C4-2B (cell line): ENCODE measurements around the gene NAGS.

Source experiments
- H3K27ac ChIP-seq: fragments of 450-650 bp; 2 replicates; pipeline ENCODE4 v1.5.1; 2017
- ZFX ChIP-seq: fragments of 450-650 bp; IDR thresholded peaks from 2 replicates; pipeline ENCODE4 v1.6.1; 2017
- TF ChIP-seq, protein P1 (sequence below): fragments of 450-650 bp; conservative IDR thresholded peaks from 2 replicates; pipeline ENCODE4 v1.5.1; 2017; ENCODE audit warnings: mild to moderate bottlenecking

NAGS gene

DNA sequence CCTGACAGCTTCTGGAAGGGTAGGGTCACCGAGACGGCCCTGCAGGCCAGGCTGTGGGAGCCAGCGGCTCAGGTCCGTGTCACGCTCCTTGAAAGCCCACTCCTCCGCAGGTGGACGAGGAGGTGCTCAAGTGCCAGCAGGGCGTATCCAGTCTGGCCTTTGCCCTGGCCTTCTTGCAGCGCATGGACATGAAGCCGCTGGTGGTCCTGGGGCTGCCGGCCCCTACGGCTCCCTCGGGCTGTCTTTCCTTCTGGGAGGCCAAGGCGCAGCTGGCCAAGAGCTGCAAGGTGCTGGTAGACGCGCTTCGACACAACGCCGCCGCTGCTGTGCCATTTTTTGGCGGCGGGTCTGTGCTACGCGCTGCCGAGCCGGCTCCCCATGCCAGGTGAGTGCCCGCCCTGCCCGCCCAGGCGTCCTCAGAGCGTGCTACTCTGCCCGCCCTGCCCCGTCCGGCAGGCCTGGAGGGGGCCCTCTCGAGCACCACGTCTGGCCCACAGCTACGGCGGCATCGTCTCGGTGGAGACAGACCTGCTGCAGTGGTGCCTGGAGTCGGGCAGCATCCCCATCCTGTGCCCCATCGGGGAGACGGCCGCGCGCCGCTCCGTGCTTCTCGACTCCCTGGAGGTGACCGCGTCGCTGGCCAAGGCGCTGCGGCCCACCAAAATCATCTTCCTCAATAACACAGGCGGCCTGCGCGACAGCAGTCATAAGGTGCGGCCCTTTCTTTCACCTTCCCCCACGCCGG lies 1.3 kb downstream of the NAGS start:
- TF ChIP-seq ZFX: no peak
- TF ChIP-seq, protein P1, sequence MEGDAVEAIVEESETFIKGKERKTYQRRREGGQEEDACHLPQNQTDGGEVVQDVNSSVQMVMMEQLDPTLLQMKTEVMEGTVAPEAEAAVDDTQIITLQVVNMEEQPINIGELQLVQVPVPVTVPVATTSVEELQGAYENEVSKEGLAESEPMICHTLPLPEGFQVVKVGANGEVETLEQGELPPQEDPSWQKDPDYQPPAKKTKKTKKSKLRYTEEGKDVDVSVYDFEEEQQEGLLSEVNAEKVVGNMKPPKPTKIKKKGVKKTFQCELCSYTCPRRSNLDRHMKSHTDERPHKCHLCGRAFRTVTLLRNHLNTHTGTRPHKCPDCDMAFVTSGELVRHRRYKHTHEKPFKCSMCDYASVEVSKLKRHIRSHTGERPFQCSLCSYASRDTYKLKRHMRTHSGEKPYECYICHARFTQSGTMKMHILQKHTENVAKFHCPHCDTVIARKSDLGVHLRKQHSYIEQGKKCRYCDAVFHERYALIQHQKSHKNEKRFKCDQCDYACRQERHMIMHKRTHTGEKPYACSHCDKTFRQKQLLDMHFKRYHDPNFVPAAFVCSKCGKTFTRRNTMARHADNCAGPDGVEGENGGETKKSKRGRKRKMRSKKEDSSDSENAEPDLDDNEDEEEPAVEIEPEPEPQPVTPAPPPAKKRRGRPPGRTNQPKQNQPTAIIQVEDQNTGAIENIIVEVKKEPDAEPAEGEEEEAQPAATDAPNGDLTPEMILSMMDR: no peak
- H3K27ac ChIP-seq: peak overlapping the region; percentile 73

DNA sequence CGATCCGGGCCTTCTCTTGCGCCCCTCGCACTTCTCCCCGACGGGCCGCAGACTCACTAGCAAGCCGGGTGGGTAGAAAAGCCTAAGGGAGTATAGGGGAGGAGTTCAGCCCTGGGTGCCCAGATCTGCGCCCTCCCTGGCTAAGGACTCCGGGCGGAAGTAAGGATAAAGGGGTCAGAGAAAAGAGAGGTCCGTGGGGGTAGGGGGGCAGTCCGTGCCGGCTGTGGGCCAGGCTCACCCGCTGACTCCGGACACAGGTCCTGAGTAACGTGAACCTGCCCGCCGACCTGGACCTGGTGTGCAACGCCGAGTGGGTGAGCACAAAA lies 1.8 kb downstream of the NAGS start:
- no peak for TF ChIP-seq ZFX
- TF ChIP-seq, protein P1: no peak
- peak overlapping the region; percentile 73 for H3K27ac ChIP-seq

- no peak for TF ChIP-seq ZFX
- TF ChIP-seq, protein P1: no peak; the same call in 1 of the 2 replicates
- H3K27ac ChIP-seq: peak overlapping the region; percentile 73
These were observed 2.4 kb downstream of the NAGS start for GRCh38 chr17:44006598-44007345.

DNA sequence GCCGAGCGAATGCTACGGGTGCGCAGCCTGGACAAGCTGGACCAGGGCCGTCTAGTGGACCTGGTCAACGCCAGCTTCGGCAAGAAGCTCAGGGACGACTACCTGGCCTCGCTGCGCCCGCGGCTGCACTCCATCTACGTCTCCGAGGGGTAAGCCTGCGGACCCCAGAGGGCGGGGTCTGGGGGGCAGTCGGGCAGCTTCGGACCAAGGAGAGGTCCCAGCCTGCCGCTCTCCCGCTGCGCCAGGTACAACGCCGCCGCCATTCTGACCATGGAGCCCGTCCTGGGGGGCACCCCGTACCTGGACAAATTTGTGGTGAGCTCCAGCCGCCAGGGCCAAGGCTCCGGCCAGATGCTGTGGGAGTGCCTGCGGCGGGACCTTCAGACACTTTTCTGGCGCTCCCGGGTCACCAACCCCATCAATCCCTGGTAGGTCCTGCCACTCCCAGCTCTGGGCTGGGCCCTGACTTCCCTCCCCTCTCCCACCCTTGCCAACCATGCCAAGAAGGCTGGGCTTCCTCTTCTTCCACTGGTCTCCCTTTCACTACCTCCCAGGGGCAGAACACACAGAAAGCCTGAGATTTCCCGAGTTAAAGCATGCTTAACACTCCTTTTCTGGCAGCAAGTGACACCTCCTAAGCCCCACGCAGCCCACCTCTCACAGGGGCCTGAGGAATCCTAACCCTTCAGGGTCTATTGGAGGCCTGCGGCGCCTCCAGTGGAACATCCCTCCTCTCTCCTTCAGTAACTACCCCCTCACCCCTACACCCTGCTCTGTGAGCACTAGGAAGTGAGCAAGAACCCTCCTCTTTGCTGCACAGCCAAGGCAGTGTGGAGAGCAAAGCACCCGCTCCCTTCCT lies 3.2 kb downstream of the NAGS start:
- peak overlapping the region; percentile 73 for H3K27ac ChIP-seq
- TF ChIP-seq, protein P1: no peak; the same call in 1 of the 2 replicates
- no peak for TF ChIP-seq ZFX

DNA sequence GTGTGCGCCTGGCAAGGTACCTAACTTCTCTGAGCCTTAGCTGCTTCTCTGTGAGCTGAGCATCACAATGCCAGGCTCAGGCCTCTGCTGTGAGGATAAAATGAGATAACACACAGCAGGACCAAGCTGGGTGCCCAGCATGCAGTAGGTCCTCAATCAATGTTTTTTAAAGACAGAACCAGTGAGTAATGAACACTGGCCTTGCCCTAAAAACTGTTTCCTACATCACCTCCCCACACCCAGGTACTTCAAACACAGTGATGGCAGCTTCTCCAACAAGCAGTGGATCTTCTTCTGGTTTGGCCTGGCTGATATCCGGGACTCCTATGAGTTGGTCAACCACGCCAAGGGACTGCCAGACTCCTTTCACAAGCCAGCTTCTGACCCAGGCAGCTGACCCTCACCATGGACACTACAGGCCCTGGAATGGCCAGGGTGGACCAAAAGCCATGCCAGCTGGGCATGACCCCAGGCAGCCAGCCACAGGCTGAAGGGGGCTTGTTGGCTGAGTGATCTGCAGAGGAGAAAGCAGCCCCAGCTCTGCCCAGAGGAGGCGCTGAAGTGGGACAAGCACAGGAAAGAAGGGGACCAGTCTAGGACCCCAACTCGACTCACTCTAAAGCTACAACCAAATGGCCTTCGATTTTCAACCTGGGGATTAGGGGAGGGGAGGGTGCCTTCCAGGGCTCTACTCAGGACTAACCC lies 3.9 kb downstream of the NAGS start:
- peak overlapping the region; percentile 73 for H3K27ac ChIP-seq
- no peak for TF ChIP-seq ZFX
- TF ChIP-seq, protein P1: no peak

GRCh38 chr17:44010966-44011647 lies 6.7 kb downstream of the NAGS start:
- H3K27ac ChIP-seq: no peak overlapping the region
- TF ChIP-seq ZFX: no peak
- TF ChIP-seq, protein P1: no peak
